AG09309 (cell line): ENCODE results near the gene YY2.
"Not testable (repeated sequence)": the region's sequence is repeated elsewhere in the genome, so short reads cannot be mapped to it uniquely, and the experiment has no call there.

ENCODE experiments used
- DNase-seq: peaks from one replicate; pipeline ENCODE4 v3.0.0-alpha.2; 2010; ENCODE audit warnings: low read depth
- H3K4me3 ChIP-seq: 2 replicates; pipeline ENCODE4 v1.5.1; 2011; ENCODE audit warnings: mild to moderate bottlenecking, low read depth, low read length, moderate library complexity; ENCODE audit not compliant: control insufficient read depth
- CTCF ChIP-seq: IDR thresholded peaks from 2 replicates; pipeline ENCODE4 v1.5.1; 2011; ENCODE audit warnings: mild to moderate bottlenecking, low read depth, low read length, inconsistent platforms; ENCODE audit not compliant: insufficient read depth, control insufficient read depth; ENCODE audit errors: missing control alignments

The YY2 gene

GRCh38 chrX:21855937-21856415 is at the start of gene YY2:
YY2 (plus strand) TSS chrX:21855987; CDS start chrX:21856485, 498 bp downstream.
- no peak for TF ChIP-seq CTCF
- no peak for DNase-seq

GRCh38 chrX:21806691-21807090 is 49.1 kb upstream of the YY2 start:
- TF ChIP-seq CTCF: no peak
- no peak overlapping the region for H3K4me3 ChIP-seq
- DNase-seq: no peak

More at GRCh38 chrX:21855937-21856415, at the start of gene YY2:
- H3K4me3 ChIP-seq: no peak within 1 kb of the TSS

DNA sequence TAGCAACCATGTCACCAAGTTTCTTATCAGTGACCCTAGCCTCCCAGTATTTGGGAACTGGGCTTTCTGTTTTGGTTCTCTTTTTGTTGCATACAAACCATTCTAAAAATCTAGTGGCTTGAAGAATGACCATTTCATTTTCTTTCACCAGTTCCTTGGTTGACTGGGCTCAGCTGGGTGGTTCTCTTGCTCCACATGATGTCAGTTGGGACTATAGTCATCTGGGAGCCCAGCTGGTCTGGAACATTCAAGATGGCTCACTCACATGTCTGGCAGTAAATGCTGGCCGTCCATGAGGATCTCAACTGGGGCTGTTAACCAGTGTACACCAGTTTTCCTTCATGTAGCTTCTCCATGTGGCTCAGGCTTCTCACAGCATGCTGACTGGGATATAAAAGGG is 44.0 kb upstream of the YY2 start:
- DNase-seq: no peak
- TF ChIP-seq CTCF: no peak

DNA sequence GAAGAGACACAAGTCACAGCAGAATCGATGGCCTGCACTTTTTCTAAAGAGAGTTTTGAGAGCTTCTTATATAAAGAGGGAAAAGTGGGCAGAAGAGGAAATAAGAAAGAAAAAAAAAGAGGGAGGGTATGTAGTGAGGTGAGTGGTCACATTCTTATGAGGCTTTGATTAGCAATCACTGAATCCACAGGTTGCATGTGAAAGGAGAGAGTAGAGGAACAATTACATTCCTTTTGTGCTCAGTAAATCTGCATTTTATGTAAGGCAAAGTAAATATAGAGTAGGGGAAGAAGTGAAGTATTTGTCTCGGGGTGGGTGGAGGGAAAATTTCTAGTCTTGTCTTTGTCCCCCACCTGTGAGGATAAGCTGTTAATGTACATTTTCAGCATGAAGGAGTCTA is 43.2 kb upstream of the YY2 start:
- no peak for DNase-seq
- H3K4me3 ChIP-seq: no peak overlapping the region

More for the DNA sequence above, 44.0 kb upstream of the YY2 start:
- no peak overlapping the region for H3K4me3 ChIP-seq

GRCh38 chrX:21813612-21814368 is 42.0 kb upstream of the YY2 start:
- TF ChIP-seq CTCF: no peak
- no peak for DNase-seq
- H3K4me3 ChIP-seq: no peak overlapping the region

More for the DNA sequence above, 43.2 kb upstream of the YY2 start:
- TF ChIP-seq CTCF: no peak

- H3K4me3 ChIP-seq: no peak overlapping the region
- TF ChIP-seq CTCF: no peak
- no peak for DNase-seq
Measured at GRCh38 chrX:21816136-21816535, 39.7 kb upstream of the YY2 start.

DNA sequence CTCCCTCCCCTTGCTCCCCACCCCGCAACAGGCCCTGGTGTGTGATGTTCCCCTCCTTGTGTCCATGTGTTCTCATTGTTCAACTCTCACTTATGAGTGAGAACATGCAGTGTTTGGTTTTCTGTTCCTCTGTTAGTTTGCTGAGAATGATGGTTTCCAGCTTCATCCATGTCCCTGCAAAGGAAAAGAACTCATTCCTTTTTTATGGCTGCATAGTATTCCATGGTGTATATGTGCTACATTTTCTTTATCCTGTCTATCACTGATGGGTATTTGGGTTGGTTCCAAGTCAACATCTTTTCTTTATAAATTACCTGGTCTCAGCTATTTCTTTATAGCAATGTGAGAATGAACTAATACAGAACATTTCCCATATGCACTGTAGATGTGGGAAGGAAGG is 35.6 kb upstream of the YY2 start:
- not testable (repeated sequence) for DNase-seq, H3K4me3 ChIP-seq
